ENCODE results near the gene GPR26. TPM values are rescaled to one million over a fixed set of nuclear protein-coding genes. Genes with fewer than 3 reads are reported as not detected.
A peak's percentile ranks its signal among the peaks of the same experiment; 100 is the strongest.

GPR26 gene
- total and polyA plus RNA-seq, 2 of the 4 experiments (the other 2 are of a cell fraction) = not detected

- Histone ChIP-seq H2AK5ac (ENCODE audit: low read depth, low read length) (no peak overlapping the region), H2BK20ac (ENCODE audit: low read depth, low read length) (no peak overlapping the region), H4K20me1 (ENCODE audit: insufficient read depth, low read length) (no peaks in the 10 kb centered on the region), H3K14ac (replicated peaks; ENCODE audit: low read depth, low read length) (no peak overlapping the region), H2AK9ac (replicated peaks; ENCODE audit: low read depth, low read length, poor library complexity) (peak overlapping the region; percentile 8), H3K4me3 (ENCODE audit: insufficient read depth, low read depth, low read length) (no peak overlapping the region), H2AFZ (replicated peaks; ENCODE audit: low read length, poor library complexity) (no peak overlapping the region), H3K9me1 (ENCODE audit: insufficient read depth, low read length) (no peaks in the 10 kb centered on the region), H3K4ac (ENCODE audit: low read depth, low read length) (no peak overlapping the region), H3K36me3 (ENCODE audit: control insufficient read depth, insufficient read depth, low read length) (no peaks in the 10 kb centered on the region), H3K4me2 (ENCODE audit: low read depth, low read length) (no peak overlapping the region), H4K5ac (ENCODE audit: low read depth, low read length) (no peak overlapping the region), H2BK15ac (ENCODE audit: low read depth, low read length) (no peak overlapping the region), H3K18ac (ENCODE audit: low read depth, low read length) (no peak overlapping the region), H3K9me3 (ENCODE audit: control insufficient read depth, insufficient read depth, low read length) (peaks cover 31% of the 10 kb centered on the region), H3K23ac (ENCODE audit: low read depth, low read length) (no peak overlapping the region), H2BK120ac (ENCODE audit: low read depth, low read length) (no peak overlapping the region), H4K8ac (ENCODE audit: low read depth in 2 of 2, low read length in 2 of 2) (no peak overlapping the region), H3K27ac (ENCODE audit: insufficient read depth, low read length) (no peak overlapping the region), H3K56ac (ENCODE audit: extremely low read depth, insufficient read depth, low read length) (no peak overlapping the region), H3K4me1 (ENCODE audit: control insufficient read depth, insufficient read depth, low read length) (no peaks in the 10 kb centered on the region), H2BK5ac (ENCODE audit: low read depth, low read length, poor library complexity, severe bottlenecking) (no peak overlapping the region), H3K9ac (ENCODE audit: low read depth, low read length) (no peak overlapping the region), H3K79me1 (ENCODE audit: low read depth in 1 of 2, low read length in 2 of 2) (no peaks in the 10 kb centered on the region), H3K27me3 (ENCODE audit: control insufficient read depth, insufficient read depth, low read length) (no peaks in the 10 kb centered on the region), H4K91ac (ENCODE audit: insufficient read depth, low read depth, low read length) (no peak overlapping the region)
- DNase-seq (no peak), ATAC-seq (ENCODE audit: low read depth) (no peak)
- CTCF ChIA-PET = no interaction called here
- in situ Hi-C loops (cut with MboI; ENCODE audit: low sequenced_read_pairs) (no loop called here), intact Hi-C loops (cut with micrococcal nuclease) (no loop called here), dilution Hi-C loops (cut with HindIII; ENCODE audit: low sequenced_read_pairs, unreplicated experiment) (no loop called here)
- POLR2A ChIA-PET (ENCODE audit: unreplicated experiment) = no interaction called here
- no CpG with 5 or more reads among the region's 5 CpGs for WGBS, 2 experiments (ENCODE audit: extremely low coverage in 2 of 2, insufficient read length in 1 of 2)
- no TSS peak for BruUV-seq (replicated peaks)
- no peak for TF ChIP-seq FOS (IDR thresholded peaks at IDR 0.05; ENCODE audit: low read depth, low read length)
- TF ChIP-seq USF2 (IDR thresholded peaks at IDR 0.05; ENCODE audit: low read depth, low read length) = no peak
- no peak for TF ChIP-seq MXI1 (IDR thresholded peaks at IDR 0.05; ENCODE audit: borderline replicate concordance, low read depth, low read length)
Measured at GRCh38 chr10:123633636-123634035, 32.5 kb upstream of the GPR26 start.

Measured in IMR-90 (cell line).